GM19043 (cell line): ENCODE measurements around the gene KRT7.

ENCODE experiments used
- ATAC-seq: cut with Tn5 transposase; IDR thresholded peaks from one replicate; pipeline ENCODE4 v1.9.1; 2021; ENCODE audit warnings: low read depth; ENCODE audit not compliant: unreplicated experiment

The KRT7 gene

GRCh38 chr12:52199294-52199919 lies 33.6 kb upstream of the KRT7 start:
- ATAC-seq: no peak

- ATAC-seq: no peak
Measured at GRCh38 chr12:52200086-52200780, 32.8 kb upstream of the KRT7 start.

GRCh38 chr12:52200781-52201450 lies 32.1 kb upstream of the KRT7 start:
- no peak for ATAC-seq

- ATAC-seq: no peak
Measured at GRCh38 chr12:52201451-52201839, 31.6 kb upstream of the KRT7 start.

GRCh38 chr12:52202361-52203078 lies 30.5 kb upstream of the KRT7 start:
- no peak for ATAC-seq

GRCh38 chr12:52203079-52203921 lies 29.7 kb upstream of the KRT7 start:
- ATAC-seq: no peak

GRCh38 chr12:52204095-52204930 lies 28.7 kb upstream of the KRT7 start:
- ATAC-seq: no peak

GRCh38 chr12:52204931-52205505 lies 28.0 kb upstream of the KRT7 start:
- ATAC-seq: no peak

GRCh38 chr12:52205612-52206303 lies 27.3 kb upstream of the KRT7 start:
- ATAC-seq: no peak

GRCh38 chr12:52206304-52207040 lies 26.6 kb upstream of the KRT7 start:
- ATAC-seq: no peak

GRCh38 chr12:52207106-52207505 lies 25.9 kb upstream of the KRT7 start:
- ATAC-seq: no peak

GRCh38 chr12:52207895-52208294 lies 25.1 kb upstream of the KRT7 start:
- no peak for ATAC-seq

- ATAC-seq: no peak
Measured at GRCh38 chr12:52208424-52209165, 24.4 kb upstream of the KRT7 start.

- no peak for ATAC-seq
Measured at GRCh38 chr12:52209321-52209720, 23.7 kb upstream of the KRT7 start.

GRCh38 chr12:52210186-52210924 lies 22.7 kb upstream of the KRT7 start:
- no peak for ATAC-seq

- no peak for ATAC-seq
Measured at GRCh38 chr12:52210925-52211650, 22.0 kb upstream of the KRT7 start.
